Prostate gland (tissue), 2 donors: Measurements from ENCODE around the gene PANK3.

ENCODE experiments used
- POLR2AphosphoS5 ChIP-seq: sonication (generic); formaldehyde crosslinking; IDR thresholded peaks from one replicate; pipeline ENCODE4 v1.6.1; 2017; ENCODE audit warnings: antibody characterized with exemption
- TF ChIP-seq, protein P1 (sequence below), 4 experiments: fragments of 200-600 bp in 2 of 4; fragments of 450-650 bp in 2 of 4; sonication (generic) in 2 of 4; IDR thresholded peaks; 1 replicate in 3 of 4; 2 replicates in 1 of 4; pipeline ENCODE4 v1.5.1; 2016 to 2019; ENCODE audit warnings: antibody characterized with exemption in 4 of 4, mild to moderate bottlenecking in 2 of 4, moderate library complexity in 2 of 4

DNA sequence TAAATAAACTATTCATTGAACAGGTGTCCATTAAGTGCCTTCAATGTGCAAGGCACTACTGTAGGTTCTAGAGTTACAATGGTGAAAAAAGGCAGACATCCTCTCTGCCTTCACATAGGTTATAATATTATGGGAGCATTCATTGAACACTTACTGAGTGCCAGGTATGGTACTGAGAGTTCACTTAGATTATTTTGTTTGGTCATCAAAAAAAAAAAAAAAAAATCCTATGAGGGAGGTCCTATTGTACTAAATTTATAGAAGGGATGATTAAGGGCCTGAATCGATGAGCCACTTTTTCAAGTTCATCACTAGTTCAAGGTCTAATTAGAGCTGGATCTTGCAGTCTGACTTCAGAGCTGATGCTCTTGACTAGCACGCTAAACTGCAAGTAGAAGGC, 22.8 kb upstream of the PANK3 start:
- TF ChIP-seq, protein P1, sequence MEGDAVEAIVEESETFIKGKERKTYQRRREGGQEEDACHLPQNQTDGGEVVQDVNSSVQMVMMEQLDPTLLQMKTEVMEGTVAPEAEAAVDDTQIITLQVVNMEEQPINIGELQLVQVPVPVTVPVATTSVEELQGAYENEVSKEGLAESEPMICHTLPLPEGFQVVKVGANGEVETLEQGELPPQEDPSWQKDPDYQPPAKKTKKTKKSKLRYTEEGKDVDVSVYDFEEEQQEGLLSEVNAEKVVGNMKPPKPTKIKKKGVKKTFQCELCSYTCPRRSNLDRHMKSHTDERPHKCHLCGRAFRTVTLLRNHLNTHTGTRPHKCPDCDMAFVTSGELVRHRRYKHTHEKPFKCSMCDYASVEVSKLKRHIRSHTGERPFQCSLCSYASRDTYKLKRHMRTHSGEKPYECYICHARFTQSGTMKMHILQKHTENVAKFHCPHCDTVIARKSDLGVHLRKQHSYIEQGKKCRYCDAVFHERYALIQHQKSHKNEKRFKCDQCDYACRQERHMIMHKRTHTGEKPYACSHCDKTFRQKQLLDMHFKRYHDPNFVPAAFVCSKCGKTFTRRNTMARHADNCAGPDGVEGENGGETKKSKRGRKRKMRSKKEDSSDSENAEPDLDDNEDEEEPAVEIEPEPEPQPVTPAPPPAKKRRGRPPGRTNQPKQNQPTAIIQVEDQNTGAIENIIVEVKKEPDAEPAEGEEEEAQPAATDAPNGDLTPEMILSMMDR (IDR thresholded peaks at IDR 0.05): no peak
- no peak for TF ChIP-seq POLR2AphosphoS5
